Heart right ventricle (tissue), 16 donors: ENCODE results near the gene IRF1. TPM values are rescaled to one million over a fixed set of nuclear protein-coding genes. Genes with fewer than 3 reads are reported as not detected.

Experiments
- ATAC-seq, 8 donors: fragments of 200-7000 bp; cut with Tn5 transposase; one replicate each; pipeline ENCODE4 v1.9.1; 2020; ENCODE audit warnings: mild to moderate bottlenecking in 8 of 8, moderate library complexity in 8 of 8, moderate number of reproducible peaks in 1 of 8
- DNase-seq, 2 donors: peaks; one replicate each; pipeline ENCODE4 v3.0.0-alpha.2; 2020
- H3K27ac ChIP-seq, 10 donors: fragments of 200-600 bp; sonication (generic) in 2 of 10; one replicate each; pipeline versions ENCODE4 v1.5.0 to v1.8.0; 2020 to 2022; ENCODE audit warnings: mild to moderate bottlenecking in 3 of 10
- H3K27me3 ChIP-seq, 7 donors: fragments of 200-600 bp; one replicate each; pipeline ENCODE4 v1.8.0; 2021 to 2022; ENCODE audit warnings: mild to moderate bottlenecking in 2 of 7
- H3K36me3 ChIP-seq, 9 donors: fragments of 200-600 bp; sonication (generic) in 1 of 9; one replicate each; pipeline versions ENCODE4 v1.5.0 to v1.8.0; 2020 to 2022; ENCODE audit warnings: mild to moderate bottlenecking in 2 of 9
- H3K4me1 ChIP-seq, 9 donors: fragments of 200-600 bp; sonication (generic) in 1 of 9; one replicate each; pipeline versions ENCODE4 v1.5.0 to v1.8.0; 2020 to 2022; ENCODE audit warnings: mild to moderate bottlenecking in 4 of 9
- H3K4me3 ChIP-seq, 10 donors: fragments of 200-600 bp; sonication (generic) in 2 of 10; one replicate each; pipeline versions ENCODE4 v1.5.0 to v1.8.0; 2020 to 2022; ENCODE audit warnings: mild to moderate bottlenecking in 7 of 10, moderate library complexity in 2 of 10
- H3K9me3 ChIP-seq, 11 donors: fragments of 200-600 bp in 10 of 11; sonication (generic) in 2 of 11; one replicate each; pipeline versions ENCODE4 v1.5.0 to v1.8.0; 2013 to 2022; ENCODE audit warnings: mild to moderate bottlenecking in 2 of 11, control low read depth in 1 of 11, moderate library complexity in 1 of 11
- WGBS, 2 donors: extraction: QIAGEN DNeasy Blood & Tissue Kit; methylation state at CpG; one replicate each; pipeline ENCODE4 v1.1.7; 2013; ENCODE audit warnings: inconsistent platforms in 1 of 2; 5-methylcytosine and 5-hydroxymethylcytosine counted together
- intact Hi-C, 10 donors: fragments of 100-400 bp; cut with DNase I; formaldehyde crosslinking; loops; one replicate each; pipeline versions ENCODE4 v1.11.1 to v1.14.2; 2022
- polyA plus RNA-seq, 2 donors: library from polyadenylated mRNA; stranded (reverse); fragments of 200-250 nt; gene quantifications; one replicate each; pipeline ENCODE4 v1.2.3, GENCODE V29; 2013
- total RNA-seq, 10 donors: library from RNA; stranded (reverse); fragmentation: NEBNext Ultra II Directional in 3 of 10; extraction: Animal tissue kit (Norgen Biotek cat#: 25700) in 3 of 10; gene quantifications; one replicate each; pipeline versions ENCODE4 v1.2.1 to v1.2.4, GENCODE V29; 2021 to 2023
- TF ChIP-seq, protein P1 (sequence below), 9 donors: fragments of 200-600 bp; sonication (generic) in 2 of 9; IDR thresholded peaks; one replicate each; pipeline versions ENCODE4 v1.5.0 to v1.8.0; 2021 to 2022; ENCODE audit warnings: antibody characterized with exemption in 9 of 9, mild to moderate bottlenecking in 5 of 9, moderate library complexity in 1 of 9
- donor health status: Arrhythmogenic right ventricular cardiomyopathy.
- donor health status: ischemic (EF 13 %, LVEDD 7.1; RV severe dilation, severe dysfunction).
- donor health status: healthy with polysubstance abuse.
- donor health status: DM: no; HTN: yes; CAD: no.
- donor health status: DM: no; HTN: no; CAD: no.
- donor health status: ischemic (EF 25% LVEDD 6.9; RV normal size, moderate dysfunction).
- donor health status: ischemic (EF 25% LVEDD 5.7; RV mildly dilated, moderate dysfunction).
- donor health status: healthy.
- donor health status: DM: yes; HTN: yes; CAD: no.
- donor health status: Ischemic cardiomyopathy.
- donor health status: ischemic (EF 35%, LVEDD 5.7; RV mildly dilated, moderate dysfunction).
- donor health status: nonischemic (EF 11% LVEDD 7.7; RV severe dilation, severe dysfunction).
- donor health status: DM: yes; HTN: yes; CAD: no.
- donor health status: PGD.
- donor health status: ischemic (EF 29% LVEDD 5.4; RV normal size, mild dysfunction).
- donor health status: nonischemic (EF 23%, LVEDD 6.1; RV moderate dilation, normal function).

IRF1 gene
- total and polyA plus RNA-seq, 12 donors, result 8.6 to 146 (median 17.7) TPM

DNA sequence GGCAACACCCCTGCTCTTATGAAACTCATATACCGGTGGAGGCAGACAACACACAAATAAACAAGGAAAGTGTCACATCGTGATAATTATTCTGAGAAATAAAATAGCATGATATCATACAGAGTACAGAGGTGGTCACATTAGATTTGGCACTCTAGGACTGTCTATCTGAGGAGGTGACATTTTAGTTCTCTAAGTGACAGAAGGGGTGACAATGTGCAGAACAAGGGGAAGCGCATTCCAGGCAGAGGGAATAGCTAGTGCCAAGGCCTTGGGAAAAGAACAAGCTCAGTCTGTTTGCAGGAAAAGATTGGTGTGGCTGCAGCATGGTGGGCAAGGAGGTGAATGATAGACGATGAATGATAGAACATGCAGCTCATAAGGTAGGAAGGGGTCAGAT is 12.7 kb upstream of the IRF1 start:
- intact Hi-C loops, result loop anchor here in 6 of 10 donors (5.0 to 10.0 kb wide), 6 partner anchors 86 to 321 kb away; no protein-coding TSS in a partner anchor
- Histone ChIP-seq H3K4me3 (no peak overlapping the region), H3K36me3 (no peaks in the 10 kb centered on the region), H3K4me1 (peaks cover 8 to 53% (median 26%) of the 10 kb centered on the region in 9 donors), H3K9me3 (no peaks in the 10 kb centered on the region), H3K27ac (peak overlapping the region in 4 of 10 donors; percentile 17 to 57 (median 46)), H3K27me3 (no peaks in the 10 kb centered on the region)
- TF ChIP-seq, protein P1, sequence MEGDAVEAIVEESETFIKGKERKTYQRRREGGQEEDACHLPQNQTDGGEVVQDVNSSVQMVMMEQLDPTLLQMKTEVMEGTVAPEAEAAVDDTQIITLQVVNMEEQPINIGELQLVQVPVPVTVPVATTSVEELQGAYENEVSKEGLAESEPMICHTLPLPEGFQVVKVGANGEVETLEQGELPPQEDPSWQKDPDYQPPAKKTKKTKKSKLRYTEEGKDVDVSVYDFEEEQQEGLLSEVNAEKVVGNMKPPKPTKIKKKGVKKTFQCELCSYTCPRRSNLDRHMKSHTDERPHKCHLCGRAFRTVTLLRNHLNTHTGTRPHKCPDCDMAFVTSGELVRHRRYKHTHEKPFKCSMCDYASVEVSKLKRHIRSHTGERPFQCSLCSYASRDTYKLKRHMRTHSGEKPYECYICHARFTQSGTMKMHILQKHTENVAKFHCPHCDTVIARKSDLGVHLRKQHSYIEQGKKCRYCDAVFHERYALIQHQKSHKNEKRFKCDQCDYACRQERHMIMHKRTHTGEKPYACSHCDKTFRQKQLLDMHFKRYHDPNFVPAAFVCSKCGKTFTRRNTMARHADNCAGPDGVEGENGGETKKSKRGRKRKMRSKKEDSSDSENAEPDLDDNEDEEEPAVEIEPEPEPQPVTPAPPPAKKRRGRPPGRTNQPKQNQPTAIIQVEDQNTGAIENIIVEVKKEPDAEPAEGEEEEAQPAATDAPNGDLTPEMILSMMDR (IDR thresholded peaks at IDR 0.05), result no peak
- no peak for DNase-seq
- peak in 4 of 8 donors; percentile 19 to 46 (median 38) for ATAC-seq
- WGBS, 2 donors, result 47 to 62% methylated on average over 4 of the region's 4 CpGs

DNA sequence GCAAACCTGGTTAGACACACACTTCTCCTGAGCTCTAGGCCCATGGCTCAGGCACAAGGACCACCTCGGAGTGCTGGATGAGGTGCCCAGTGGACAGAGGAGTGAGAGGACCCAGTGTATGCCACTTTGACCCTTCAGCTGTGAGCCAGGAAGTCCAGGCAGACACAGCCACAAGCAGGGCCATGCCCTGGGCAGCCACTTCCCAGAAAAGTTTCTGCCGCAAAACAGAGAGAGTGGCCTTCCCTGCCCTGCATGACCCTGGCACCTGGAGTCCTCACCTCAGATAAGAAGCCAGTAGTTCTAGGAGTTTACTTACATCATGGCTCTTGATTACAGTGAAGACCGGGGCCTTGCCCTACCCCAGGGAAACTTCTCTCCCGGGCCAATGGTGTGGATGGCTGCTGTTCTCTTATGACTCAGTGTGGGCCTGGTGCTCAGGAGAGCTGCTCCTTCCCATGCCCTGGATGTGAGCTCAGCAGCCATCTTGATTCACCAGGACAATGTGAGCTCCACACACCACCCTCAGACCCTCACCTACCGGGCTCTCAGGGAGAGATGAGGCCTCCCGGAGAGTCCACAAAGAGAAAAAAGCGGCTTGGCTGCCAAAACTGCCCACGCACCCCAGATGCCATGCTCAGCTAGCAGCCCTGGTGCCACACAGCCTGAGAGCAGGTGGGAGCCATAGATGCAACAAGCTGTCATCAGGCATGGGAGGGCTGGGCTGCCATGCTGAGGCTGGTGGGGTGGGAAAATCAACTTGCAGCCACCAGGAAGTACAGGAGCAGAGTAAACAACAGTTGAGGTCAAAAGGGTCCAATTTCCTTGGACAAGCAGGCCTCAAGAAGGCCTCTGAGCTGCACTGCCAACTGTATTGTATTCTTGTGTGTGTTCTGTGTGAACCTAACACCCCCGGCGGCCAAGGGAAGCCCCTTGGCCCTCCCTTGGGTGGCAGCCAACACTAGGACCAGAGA is 11.7 kb upstream of the IRF1 start:
- no peak overlapping the region for H3K4me3 ChIP-seq
- no peaks in the 10 kb centered on the region for H3K36me3 ChIP-seq
- TF ChIP-seq, protein P1 (IDR thresholded peaks at IDR 0.05), result no peak
- H3K27me3 ChIP-seq, result no peaks in the 10 kb centered on the region
- intact Hi-C loops, result loop anchor here (1.0 to 10.0 kb wide), 8 partner anchors 85 to 320 kb away; no protein-coding TSS in a partner anchor
- WGBS, 2 donors, result 73 to 76% methylated on average over 10 of the region's 10 CpGs
- H3K9me3 ChIP-seq, result no peaks in the 10 kb centered on the region
- DNase-seq, result no peak
- no peak for ATAC-seq
- peak overlapping the region in 9 of 10 donors; percentile 3 to 68 (median 36) for H3K27ac ChIP-seq
- peaks cover 13 to 63% (median 36%) of the 10 kb centered on the region in 9 donors for H3K4me1 ChIP-seq

DNA sequence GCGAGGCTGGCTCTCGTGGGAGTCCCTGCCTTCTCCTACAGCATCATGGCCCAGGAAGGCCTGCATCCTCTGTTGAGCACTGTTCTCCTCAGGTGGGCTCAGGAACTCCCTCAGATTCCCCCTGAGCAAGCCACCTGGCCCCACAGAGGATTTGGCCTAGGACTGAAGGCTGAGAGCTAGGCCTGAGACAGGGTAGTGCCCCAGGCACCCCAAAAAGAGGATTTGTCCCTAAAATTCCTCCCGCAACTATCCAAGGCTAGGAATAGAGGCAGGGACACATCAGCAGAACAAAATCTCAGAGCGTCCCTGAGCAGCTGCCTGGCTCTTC is 11.0 kb upstream of the IRF1 start:
- peaks cover 15 to 70% (median 42%) of the 10 kb centered on the region in 9 donors for H3K4me1 ChIP-seq
- H3K4me3 ChIP-seq, result no peak overlapping the region
- H3K9me3 ChIP-seq, result no peaks in the 10 kb centered on the region
- DNase-seq (no peak), ATAC-seq (no peak)
- peak overlapping the region in 6 of 10 donors; percentile 26 to 68 (median 44) for H3K27ac ChIP-seq
- intact Hi-C loops, result loop anchor here (1.0 to 10.0 kb wide), 8 partner anchors 84 to 319 kb away; no protein-coding TSS in a partner anchor
- TF ChIP-seq, protein P1 (IDR thresholded peaks at IDR 0.05), result no peak
- no peaks in the 10 kb centered on the region for H3K27me3 ChIP-seq
- H3K36me3 ChIP-seq, result no peaks in the 10 kb centered on the region
- WGBS, 2 donors, result 80 to 91% methylated on average over 4 of the region's 4 CpGs

DNA sequence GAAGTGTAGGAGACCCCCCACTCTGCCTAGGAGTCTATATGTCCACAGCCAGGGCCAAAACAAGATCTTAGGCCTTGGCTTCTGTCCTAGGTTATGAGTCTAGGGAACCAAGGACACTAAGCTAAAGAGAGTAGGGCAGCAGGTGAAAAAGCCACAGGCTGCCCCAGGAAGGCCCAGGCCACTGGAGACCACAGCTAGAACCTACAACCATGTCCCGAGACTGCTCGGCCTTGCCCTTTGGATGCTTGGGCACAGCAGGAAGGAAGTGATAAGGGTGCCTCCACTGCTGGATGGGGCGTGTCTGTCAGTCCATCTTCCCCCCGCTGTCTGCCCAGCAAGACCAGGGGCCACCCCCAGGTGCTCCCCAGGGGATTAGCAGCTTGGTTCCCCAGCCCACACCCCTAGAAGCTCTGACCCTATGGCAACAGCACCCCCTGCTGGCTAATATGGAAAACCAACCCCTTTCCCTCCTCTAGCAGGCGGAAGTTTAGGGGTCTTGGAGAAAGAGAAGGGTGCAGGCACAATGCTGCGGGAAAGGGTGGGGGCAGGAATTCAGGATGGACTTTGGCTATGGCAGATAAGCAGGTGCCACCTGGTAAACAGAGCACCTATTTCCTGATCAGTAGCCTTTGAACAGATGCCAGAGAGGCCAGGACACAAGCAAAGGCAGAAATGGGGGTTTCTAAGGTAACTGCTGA is 10.5 kb upstream of the IRF1 start:
- intact Hi-C loops, result loop anchor here (1.0 to 10.0 kb wide), 8 partner anchors 84 to 319 kb away; no protein-coding TSS in a partner anchor
- H3K4me1 ChIP-seq, result peaks cover 15 to 69% (median 44%) of the 10 kb centered on the region in 9 donors
- H3K27me3 ChIP-seq, result no peaks in the 10 kb centered on the region
- no peak overlapping the region for H3K4me3 ChIP-seq
- no peaks in the 10 kb centered on the region for H3K36me3 ChIP-seq
- TF ChIP-seq, protein P1 (IDR thresholded peaks at IDR 0.05), result peak; percentile 77 to 89 (median 84)
- H3K9me3 ChIP-seq, result no peaks in the 10 kb centered on the region
- H3K27ac ChIP-seq, result peak overlapping the region in 9 of 10 donors; percentile 0 to 100 (median 46)
- whole genome bisulfite sequencing, 2 donors, result 64 to 69% methylated on average over 6 of the region's 6 CpGs
- ATAC-seq (peak in 5 of 8 donors; percentile 10 to 46 (median 38)), DNase-seq (peak; percentile 55 to 73)
